HEK293 (cell line): Measurements from ENCODE around the gene MTMR1.

Experiments used
- CTCF ChIA-PET: fragments of 350-600 bp; formaldehyde crosslinking; extraction: SDS; loops from one replicate; lab custom pipeline; 2021; ENCODE audit warnings: antibody characterized with exemption; lab: Yijun Ruan, JAX
- POLR2A ChIA-PET: fragments of 300-600 bp; formaldehyde crosslinking; extraction: SDS; loops from one replicate; lab custom pipeline; 2020; ENCODE audit warnings: antibody characterized with exemption, inconsistent platforms; lab: Yijun Ruan, JAX
- H3K27ac ChIP-seq: fragments of 200-500 bp; sonication (Bioruptor generic); 2 replicates; pipeline ENCODE4 v1.5.1; 2014; ENCODE audit warnings: low read depth, low read length, control low read depth, inconsistent platforms; ENCODE audit errors: extremely low read depth
- H3K36me3 ChIP-seq, 2 experiments: fragments of 200-500 bp in 1 of 2; sonication (Bioruptor generic) in 1 of 2; 1 replicate in 1 of 2; 2 replicates in 1 of 2; pipeline ENCODE4 v1.5.1; 2014 to 2017; ENCODE audit warnings: inconsistent platforms in 2 of 2, low read length in 2 of 2; ENCODE audit not compliant: control insufficient read depth in 2 of 2, insufficient read depth in 1 of 2
- H3K4me1 ChIP-seq: fragments of 200-500 bp; sonication (Bioruptor generic); 2 replicates; pipeline ENCODE4 v1.5.1; 2014; ENCODE audit warnings: mild to moderate bottlenecking, low read length, inconsistent platforms; ENCODE audit not compliant: control insufficient read depth, insufficient read depth
- H3K4me3 ChIP-seq: 2 replicates; pipeline ENCODE4 v1.5.1; 2011; ENCODE audit warnings: low read depth, mild to moderate bottlenecking, control low read depth, low read length, moderate library complexity
- H3K9me3 ChIP-seq: fragments of 200-500 bp; sonication (Bioruptor generic); 2 replicates; pipeline ENCODE4 v1.5.1; 2014; ENCODE audit warnings: low read depth, low read length, inconsistent platforms; ENCODE audit not compliant: control insufficient read depth, insufficient read depth
- GFI1B ChIP-seq: fragments of 450-650 bp; formaldehyde crosslinking; IDR thresholded peaks from 2 replicates; pipeline ENCODE4 v1.5.1; 2016; ENCODE audit warnings: missing biosample characterization, missing genetic modification characterization
- HOXD13 ChIP-seq: sonication (generic); formaldehyde crosslinking; IDR thresholded peaks from 2 replicates; pipeline ENCODE4 v1.8.0; 2022; ENCODE audit warnings: missing genetic modification reagents, borderline replicate concordance
- KLF17 ChIP-seq: fragments of 450-650 bp; formaldehyde crosslinking; IDR thresholded peaks from 2 replicates; pipeline ENCODE4 v1.5.1; 2016; ENCODE audit warnings: missing biosample characterization, missing genetic modification characterization
- KLF7 ChIP-seq: fragments of 450-650 bp; formaldehyde crosslinking; IDR thresholded peaks from 2 replicates; pipeline ENCODE4 v1.5.1; 2016; ENCODE audit warnings: missing biosample characterization, missing genetic modification characterization, borderline replicate concordance
- MYNN ChIP-seq: fragments of 450-650 bp; formaldehyde crosslinking; IDR thresholded peaks from 2 replicates; pipeline ENCODE4 v1.5.1; 2016; ENCODE audit warnings: missing biosample characterization, missing genetic modification characterization, borderline replicate concordance
- PRDM1 ChIP-seq: fragments of 450-650 bp; formaldehyde crosslinking; IDR thresholded peaks from 2 replicates; pipeline ENCODE4; 2016; ENCODE audit warnings: missing biosample characterization, missing genetic modification characterization
- YY2 ChIP-seq: fragments of 450-650 bp; formaldehyde crosslinking; IDR thresholded peaks from 2 replicates; pipeline ENCODE4 v1.5.1; 2016; ENCODE audit warnings: missing biosample characterization, missing genetic modification characterization
- ZNF121 ChIP-seq: fragments of 450-650 bp; formaldehyde crosslinking; IDR thresholded peaks from 2 replicates; pipeline ENCODE4 v1.5.1; 2016; ENCODE audit warnings: missing biosample characterization, missing genetic modification characterization
- ZNF146 ChIP-seq: fragments of 450-650 bp; formaldehyde crosslinking; IDR thresholded peaks from 2 replicates; pipeline ENCODE4 v1.5.1; 2016; ENCODE audit warnings: missing biosample characterization, missing genetic modification characterization
- ZNF19 ChIP-seq: fragments of 450-650 bp; formaldehyde crosslinking; IDR thresholded peaks from 2 replicates; pipeline ENCODE4; 2016; ENCODE audit warnings: missing biosample characterization, missing genetic modification characterization, low read depth
- ZNF211 ChIP-seq: fragments of 450-650 bp; formaldehyde crosslinking; IDR thresholded peaks from 2 replicates; pipeline ENCODE4 v1.5.1; 2016; ENCODE audit warnings: low read depth, missing biosample characterization, missing genetic modification characterization
- ZNF311 ChIP-seq: fragments of 450-650 bp; formaldehyde crosslinking; IDR thresholded peaks from 2 replicates; pipeline ENCODE4 v1.5.1; 2017; ENCODE audit warnings: missing biosample characterization, missing genetic modification characterization, borderline replicate concordance
- ZNF398 ChIP-seq: fragments of 450-650 bp; formaldehyde crosslinking; IDR thresholded peaks from 2 replicates; pipeline ENCODE4 v1.5.1; 2017; ENCODE audit warnings: missing biosample characterization, missing genetic modification characterization
- ZNF423 ChIP-seq: fragments of 450-650 bp; formaldehyde crosslinking; IDR thresholded peaks from 2 replicates; pipeline ENCODE4 v1.5.1; 2016; ENCODE audit warnings: missing biosample characterization, missing genetic modification characterization
- ZNF510 ChIP-seq: fragments of 450-650 bp; formaldehyde crosslinking; IDR thresholded peaks from 2 replicates; pipeline ENCODE4 v1.5.1; 2018; ENCODE audit warnings: mild to moderate bottlenecking, missing genetic modification characterization, missing biosample characterization; ENCODE audit not compliant: insufficient replicate concordance
- ZNF548 ChIP-seq: fragments of 450-650 bp; formaldehyde crosslinking; IDR thresholded peaks from 2 replicates; pipeline ENCODE4 v1.5.1; 2016; ENCODE audit warnings: missing biosample characterization, missing genetic modification characterization
- ZNF560 ChIP-seq: fragments of 450-650 bp; formaldehyde crosslinking; IDR thresholded peaks from 2 replicates; pipeline ENCODE4 v1.5.1; 2017; ENCODE audit warnings: missing biosample characterization, missing genetic modification characterization, borderline replicate concordance
- ZNF658 ChIP-seq: fragments of 450-650 bp; formaldehyde crosslinking; IDR thresholded peaks from 2 replicates; pipeline ENCODE4; 2016; ENCODE audit warnings: missing biosample characterization, missing genetic modification characterization
- ZNF670 ChIP-seq: fragments of 450-650 bp; formaldehyde crosslinking; IDR thresholded peaks from 2 replicates; pipeline ENCODE4 v1.5.1; 2016; ENCODE audit warnings: missing biosample characterization, missing genetic modification characterization, low read depth
- ZNF777 ChIP-seq: fragments of 450-650 bp; formaldehyde crosslinking; IDR thresholded peaks from 2 replicates; pipeline ENCODE4 v1.5.1; 2017; ENCODE audit warnings: missing biosample characterization, missing genetic modification characterization, borderline replicate concordance
- TF ChIP-seq, protein P1 (sequence below): fragments of 450-650 bp; formaldehyde crosslinking; IDR thresholded peaks from 2 replicates; pipeline ENCODE4 v1.5.1; 2016; ENCODE audit warnings: missing biosample characterization, missing genetic modification characterization

The MTMR1 gene

DNA sequence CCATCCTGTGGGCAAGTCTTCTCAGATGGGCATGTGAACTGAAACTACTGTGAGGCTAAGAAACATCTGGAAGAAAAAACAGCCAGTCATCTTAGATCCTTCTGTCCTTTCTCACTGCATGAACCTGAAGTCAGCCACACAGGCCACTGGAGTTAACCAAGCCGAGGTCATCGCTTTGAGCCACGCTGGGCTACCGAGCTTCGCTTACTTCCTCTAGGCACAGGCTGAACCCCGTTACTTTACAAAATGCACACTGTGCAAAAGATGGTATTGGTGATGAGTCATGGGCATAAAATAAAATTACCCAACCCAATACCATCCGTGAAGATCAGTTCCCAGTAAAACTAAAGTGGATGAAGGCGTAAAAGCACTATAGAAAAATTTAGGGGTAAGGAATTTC lies 86.2 kb downstream of the MTMR1 start:
- Histone ChIP-seq H3K4me3 (no peak overlapping the region), H3K36me3 (peaks cover 0 to 13% of the 10 kb centered on the region in 2 experiments; a peak in 1 of 3 replicates), H3K27ac (no peak overlapping the region), H3K4me1 (no peaks in the 10 kb centered on the region), H3K9me3 (no peaks in the 10 kb centered on the region)
- ChIA-PET POLR2A (no interaction called here), CTCF (interaction anchor here (0.7 to 3.5 kb wide), 4 partner anchors 7 to 303 kb away, joined by 3 to 28 read pairs (median 6); no protein-coding TSS in a partner anchor)
- TF ChIP-seq ZNF398 (tag by site-specific recombination) (no peak), KLF17 (tag by site-specific recombination) (no peak), PRDM1 (tag by site-specific recombination) (no peak), ZNF670 (no peak)

- POLR2A ChIA-PET = no interaction called here
- TF ChIP-seq KLF7 (tag by site-specific recombination) = no peak
- no peak for TF ChIP-seq ZNF560 (tag by site-specific recombination)
- no peak for TF ChIP-seq GFI1B (tag by site-specific recombination)
- TF ChIP-seq ZNF658 = no peak
- TF ChIP-seq ZNF510 (tag by site-specific recombination) = no peak
- no peak for TF ChIP-seq ZNF146
- TF ChIP-seq ZNF211 (tag by site-specific recombination) = no peak
- TF ChIP-seq ZNF777 (tag by site-specific recombination) = no peak
- no peak for TF ChIP-seq KLF17 (tag by site-specific recombination)
- no peak for TF ChIP-seq ZNF311
- no peak for TF ChIP-seq ZNF423
- TF ChIP-seq ZNF121 (tag by site-specific recombination) = no peak
- TF ChIP-seq ZNF19 (tag by site-specific recombination) = no peak
- TF ChIP-seq ZNF548 (tag by site-specific recombination) = no peak
- TF ChIP-seq, protein P1, sequence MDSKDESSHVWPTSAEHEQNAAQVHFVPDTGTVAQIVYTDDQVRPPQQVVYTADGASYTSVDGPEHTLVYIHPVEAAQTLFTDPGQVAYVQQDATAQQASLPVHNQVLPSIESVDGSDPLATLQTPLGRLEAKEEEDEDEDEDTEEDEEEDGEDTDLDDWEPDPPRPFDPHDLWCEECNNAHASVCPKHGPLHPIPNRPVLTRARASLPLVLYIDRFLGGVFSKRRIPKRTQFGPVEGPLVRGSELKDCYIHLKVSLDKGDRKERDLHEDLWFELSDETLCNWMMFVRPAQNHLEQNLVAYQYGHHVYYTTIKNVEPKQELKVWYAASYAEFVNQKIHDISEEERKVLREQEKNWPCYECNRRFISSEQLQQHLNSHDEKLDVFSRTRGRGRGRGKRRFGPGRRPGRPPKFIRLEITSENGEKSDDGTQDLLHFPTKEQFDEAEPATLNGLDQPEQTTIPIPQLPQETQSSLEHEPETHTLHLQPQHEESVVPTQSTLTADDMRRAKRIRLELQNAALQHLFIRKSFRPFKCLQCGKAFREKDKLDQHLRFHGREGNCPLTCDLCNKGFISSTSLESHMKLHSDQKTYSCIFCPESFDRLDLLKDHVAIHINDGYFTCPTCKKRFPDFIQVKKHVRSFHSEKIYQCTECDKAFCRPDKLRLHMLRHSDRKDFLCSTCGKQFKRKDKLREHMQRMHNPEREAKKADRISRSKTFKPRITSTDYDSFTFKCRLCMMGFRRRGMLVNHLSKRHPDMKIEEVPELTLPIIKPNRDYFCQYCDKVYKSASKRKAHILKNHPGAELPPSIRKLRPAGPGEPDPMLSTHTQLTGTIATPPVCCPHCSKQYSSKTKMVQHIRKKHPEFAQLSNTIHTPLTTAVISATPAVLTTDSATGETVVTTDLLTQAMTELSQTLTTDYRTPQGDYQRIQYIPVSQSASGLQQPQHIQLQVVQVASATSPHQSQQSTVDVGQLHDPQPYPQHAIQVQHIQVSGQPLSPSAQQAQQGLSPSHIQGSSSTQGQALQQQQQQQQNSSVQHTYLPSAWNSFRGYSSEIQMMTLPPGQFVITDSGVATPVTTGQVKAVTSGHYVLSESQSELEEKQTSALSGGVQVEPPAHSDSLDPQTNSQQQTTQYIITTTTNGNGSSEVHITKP (tag by site-specific recombination) = no peak
- TF ChIP-seq MYNN (tag by site-specific recombination) = no peak
- TF ChIP-seq YY2 (tag by site-specific recombination) = no peak
- TF ChIP-seq HOXD13 = no peak
- Histone ChIP-seq H3K36me3 (no peaks in the 10 kb centered on the region; a peak in 1 of 3 replicates), H3K9me3 (no peaks in the 10 kb centered on the region), H3K4me1 (no peaks in the 10 kb centered on the region), H3K4me3 (no peak overlapping the region), H3K27ac (no peak overlapping the region)
- CTCF ChIA-PET = interaction anchor here (3.5 kb wide), 1 partner anchor 9 kb away, joined by 28 read pairs; no protein-coding TSS in a partner anchor
Measured at GRCh38 chrX:150781677-150782076, 88.5 kb downstream of the MTMR1 start.
